Keratinocyte (primary cell): ENCODE measurements around the gene MGAT5. TPM values are rescaled to one million over a fixed set of nuclear protein-coding genes. Genes with fewer than 3 reads are reported as not detected.

Source experiments
- DNase-seq: peaks from one replicate; pipeline ENCODE4 v3.0.0-alpha.2; 2011; ENCODE audit warnings: low read depth, missing footprints, low spot score
- FAIRE-seq: peaks from 2 replicates; lab custom pipeline; 2011; peaks lifted over from hg19 to GRCh38; lab: Jason Lieb, UNC
- H2AFZ ChIP-seq: 2 replicates; pipeline ENCODE4 v1.6.0; 2012; ENCODE audit warnings: low read length, control low read depth, inconsistent platforms; ENCODE audit not compliant: control insufficient read depth
- H3K27ac ChIP-seq: 2 replicates; pipeline ENCODE4 v1.5.1; 2011; ENCODE audit warnings: low read length; ENCODE audit not compliant: control insufficient read depth, insufficient read depth
- H3K27me3 ChIP-seq: 3 replicates; pipeline ENCODE4 v1.6.0; 2011; ENCODE audit warnings: low read length; ENCODE audit not compliant: control insufficient read depth, insufficient read depth; ENCODE audit errors: extremely low read depth
- H3K36me3 ChIP-seq, 2 experiments: 2 replicates in 1 of 2; 3 replicates in 1 of 2; pipeline ENCODE4 v1.5.1; 2011; ENCODE audit warnings: low read length in 2 of 2, mild to moderate bottlenecking in 1 of 2; ENCODE audit not compliant: control insufficient read depth in 2 of 2, insufficient read depth in 2 of 2; ENCODE audit errors: extremely low read depth in 1 of 2
- H3K4me1 ChIP-seq: 3 replicates; pipeline ENCODE4 v1.5.1; 2011; ENCODE audit warnings: low read length; ENCODE audit not compliant: control insufficient read depth, insufficient read depth; ENCODE audit errors: extremely low read depth
- H3K4me2 ChIP-seq: 3 replicates; pipeline ENCODE4 v1.6.0; 2011; ENCODE audit warnings: low read depth, low read length; ENCODE audit not compliant: control insufficient read depth, insufficient read depth; ENCODE audit errors: extremely low read depth
- H3K4me3 ChIP-seq, 3 experiments: fragments of 200-600 bp in 1 of 3; sonication (generic) in 1 of 3; 2 replicates in 2 of 3; 3 replicates in 1 of 3; pipeline ENCODE4 v1.5.1; 2011 to 2016; ENCODE audit warnings: low read length in 3 of 3, mild to moderate bottlenecking in 3 of 3, control low read depth in 2 of 3, inconsistent platforms in 1 of 3, low read depth in 1 of 3, mixed read lengths in 1 of 3, mixed run types in 1 of 3, moderate library complexity in 1 of 3; ENCODE audit not compliant: control insufficient read depth in 2 of 3, insufficient read depth in 2 of 3; ENCODE audit errors: extremely low read depth in 1 of 3
- H3K79me2 ChIP-seq: 2 replicates; pipeline ENCODE4 v1.6.0; 2012; ENCODE audit warnings: low read length; ENCODE audit not compliant: control insufficient read depth, insufficient read depth
- H3K9ac ChIP-seq: 3 replicates; pipeline ENCODE4 v1.6.0; 2011; ENCODE audit warnings: low read length; ENCODE audit not compliant: control insufficient read depth, insufficient read depth; ENCODE audit errors: extremely low read depth
- H3K9me1 ChIP-seq: 3 replicates; pipeline ENCODE4 v1.6.0; 2011; ENCODE audit warnings: low read length; ENCODE audit not compliant: control insufficient read depth, insufficient read depth; ENCODE audit errors: extremely low read depth
- H3K9me3 ChIP-seq: 2 replicates; pipeline ENCODE4 v1.5.1; 2012; ENCODE audit warnings: low read depth, low read length; ENCODE audit not compliant: control insufficient read depth
- H4K20me1 ChIP-seq: 3 replicates; pipeline ENCODE4 v1.6.0; 2011; ENCODE audit warnings: low read length; ENCODE audit not compliant: control insufficient read depth, insufficient read depth; ENCODE audit errors: extremely low read depth
- CTCF ChIP-seq, 3 experiments: IDR thresholded peaks in 1 of 3; conservative IDR thresholded peaks in 1 of 3; optimal IDR thresholded peaks in 1 of 3; 2 replicates in 2 of 3; 3 replicates in 1 of 3; pipeline versions ENCODE3 to v1.5.1; 2011; ENCODE audit warnings: low read length in 3 of 3, mild to moderate bottlenecking in 3 of 3, moderate library complexity in 2 of 3, control low read depth in 1 of 3, inconsistent platforms in 1 of 3; ENCODE audit not compliant: insufficient read depth in 2 of 3; ENCODE audit errors: extremely low read depth in 1 of 3
- EZH2 ChIP-seq: IDR thresholded peaks from one replicate; pipeline ENCODE4 v1.6.1; 2012; ENCODE audit warnings: inconsistent platforms, mild to moderate bottlenecking, low read length, moderate library complexity
- dilution Hi-C: fragments of 300-500 bp; cut with MboI; formaldehyde crosslinking; loops from one replicate; pipeline ENCODE4 v1.7.0; 2020; ENCODE audit warnings: low sequenced_read_pairs; ENCODE audit not compliant: extremely low pct_ligation_motif_present
- polyA plus RNA-seq, 5 experiments: library from polyadenylated mRNA; depleted of rRNA in 3 of 5; stranded (reverse) in 3 of 5; stranded (forward) in 1 of 5; unstranded in 1 of 5; fragments of >200 nt; gene quantifications; 1 replicate in 1 of 5; 2 replicates in 3 of 5; 3 replicates in 1 of 5; pipeline versions ENCODE4 v1.2.1 to v1.2.3, GENCODE V29; 2011 to 2012; ENCODE audit warnings: missing spikeins in 2 of 5, low read depth in 1 of 5, low replicate concordance in 1 of 5

Gene MGAT5
- polyA plus RNA-seq, 1 donor (not counting 4 experiments of a cell fraction or from before 2014, with no cell fraction given), result 23.0 TPM

GRCh38 chr2:134299334-134299733 is 45.5 kb downstream of the MGAT5 start:
- no peak for DNase-seq
- H3K27ac ChIP-seq, result no peak overlapping the region
- FAIRE-seq, result no peak
- H2AFZ ChIP-seq, result no peak overlapping the region
- H3K4me2 ChIP-seq, result no peak overlapping the region
- H3K79me2 ChIP-seq, result no peaks in the 10 kb centered on the region
- H3K27me3 ChIP-seq, result no peaks in the 10 kb centered on the region
- no peaks in the 10 kb centered on the region for H3K9me1 ChIP-seq
- no peak overlapping the region for H3K4me3 ChIP-seq
- no peaks in the 10 kb centered on the region for H3K36me3 ChIP-seq
- H4K20me1 ChIP-seq, result no peaks in the 10 kb centered on the region
- dilution Hi-C loops, result no loop called here
- no peaks in the 10 kb centered on the region for H3K9me3 ChIP-seq
- peaks cover 25% of the 10 kb centered on the region for H3K4me1 ChIP-seq
- TF ChIP-seq CTCF (optimal IDR thresholded peaks at IDR 0.05 in 1 of 3, IDR thresholded peaks at IDR 0.05 in 1 of 3, conservative IDR thresholded peaks at IDR 0.05 in 1 of 3; ENCODE audit: extremely low read depth in 1 of 3, insufficient read depth in 2 of 3, low read length in 3 of 3), result no peak
- no peak for TF ChIP-seq EZH2
- H3K9ac ChIP-seq, result no peak overlapping the region

- H3K79me2 ChIP-seq, result no peaks in the 10 kb centered on the region
- H3K4me2 ChIP-seq, result no peak overlapping the region
- TF ChIP-seq CTCF (optimal IDR thresholded peaks at IDR 0.05 in 1 of 3, IDR thresholded peaks at IDR 0.05 in 1 of 3, conservative IDR thresholded peaks at IDR 0.05 in 1 of 3; ENCODE audit: extremely low read depth in 1 of 3, insufficient read depth in 2 of 3, low read length in 3 of 3), result no peak
- no peak for TF ChIP-seq EZH2
- no peak overlapping the region for H3K4me3 ChIP-seq
- no peak overlapping the region for H2AFZ ChIP-seq
- peaks cover 21% of the 10 kb centered on the region for H3K4me1 ChIP-seq
- H4K20me1 ChIP-seq, result no peaks in the 10 kb centered on the region
- no peak for FAIRE-seq
- no peaks in the 10 kb centered on the region for H3K9me3 ChIP-seq
- no peaks in the 10 kb centered on the region for H3K27me3 ChIP-seq
- peak overlapping the region; percentile 2 for H3K27ac ChIP-seq
- H3K36me3 ChIP-seq, result no peaks in the 10 kb centered on the region
- H3K9ac ChIP-seq, result no peak overlapping the region
- no peak for DNase-seq
- dilution Hi-C loops, result no loop called here
- no peaks in the 10 kb centered on the region for H3K9me1 ChIP-seq
These were observed 46.7 kb downstream of the MGAT5 start for GRCh38 chr2:134300585-134300984.
